SK-N-SH (cell line): ENCODE results near the gene OST4. TPM values are rescaled to one million over a fixed set of nuclear protein-coding genes. Genes with fewer than 3 reads are reported as not detected.

Source experiments
- CTCF ChIA-PET: fragments of 300-600, 350-600 bp; formaldehyde crosslinking; extraction: SDS; loops from one replicate; lab custom pipeline; 2021; lab: Yijun Ruan, JAX
- POLR2A ChIA-PET: fragments of 350-600 bp; sonication (Branson Sonifier 250); formaldehyde crosslinking; extraction: SDS; loops from one replicate; lab custom pipeline; 2020; ENCODE audit warnings: antibody characterized with exemption, inconsistent platforms; lab: Yijun Ruan, JAX
- DNase-seq: peaks from one replicate; pipeline ENCODE4 v3.0.0; 2012
- H2AFZ ChIP-seq: fragments of 200-600 bp; sonication (generic); 2 replicates; pipeline ENCODE4 v1.8.1; 2016; ENCODE audit warnings: antibody characterized with exemption, mild to moderate bottlenecking, low read depth
- H3F3A ChIP-seq: fragments of 200-600 bp; sonication (generic); replicated peaks from 2 replicates; pipeline ENCODE3; 2016; ENCODE audit warnings: antibody characterized with exemption, mild to moderate bottlenecking; ENCODE audit not compliant: insufficient read depth
- H3K27ac ChIP-seq, 2 experiments: fragments of 200-500 bp in 1 of 2; fragments of 200-600 bp in 1 of 2; sonication (Bioruptor generic) in 1 of 2; sonication (generic), shearing (Covaris generic) in 1 of 2; 2 replicates each; pipeline versions ENCODE4 v1.5.1 to v1.6.1; 2014 to 2016; ENCODE audit warnings: low read depth in 2 of 2, inconsistent platforms in 1 of 2, low read length in 1 of 2, mild to moderate bottlenecking in 1 of 2, mixed read lengths in 1 of 2
- H3K27me3 ChIP-seq: fragments of 200-600 bp; sonication (generic), shearing (Covaris generic); 2 replicates; pipeline ENCODE4 v1.6.1; 2016; ENCODE audit warnings: mixed run types; ENCODE audit not compliant: insufficient read depth
- H3K36me3 ChIP-seq, 2 experiments: fragments of 200-500 bp in 1 of 2; fragments of 200-600 bp in 1 of 2; sonication (Bioruptor generic) in 1 of 2; sonication (generic) in 1 of 2; replicated peaks in 1 of 2; 2 replicates each; pipeline versions ENCODE3 to v1.5.1; 2014 to 2016; ENCODE audit warnings: low read length in 1 of 2, mild to moderate bottlenecking in 1 of 2; ENCODE audit not compliant: insufficient read depth in 2 of 2, control insufficient read depth in 1 of 2
- H3K4me1 ChIP-seq, 2 experiments: fragments of 200-500 bp in 1 of 2; fragments of 200-600 bp in 1 of 2; sonication (Bioruptor generic) in 1 of 2; sonication (generic), shearing (Covaris generic) in 1 of 2; 2 replicates each; pipeline versions ENCODE4 v1.5.1 to v1.6.1; 2014 to 2016; ENCODE audit warnings: low read depth in 1 of 2, low read length in 1 of 2, mixed run types in 1 of 2; ENCODE audit not compliant: insufficient read depth in 2 of 2, control insufficient read depth in 1 of 2
- H3K4me2 ChIP-seq: fragments of 200-600 bp; sonication (generic), shearing (Covaris generic); 2 replicates; pipeline ENCODE4 v1.6.1; 2017; ENCODE audit warnings: mixed run types
- H3K4me3 ChIP-seq, 2 experiments: fragments of 200-500 bp in 1 of 2; fragments of 200-600 bp in 1 of 2; sonication (Bioruptor generic) in 1 of 2; sonication (generic), shearing (Covaris generic) in 1 of 2; 2 replicates each; pipeline versions ENCODE4 v1.5.1 to v1.8.1; 2014 to 2016; ENCODE audit warnings: low read depth in 2 of 2, inconsistent platforms in 1 of 2, low read length in 1 of 2, mild to moderate bottlenecking in 1 of 2, mixed read lengths in 1 of 2, moderate library complexity in 1 of 2
- H3K79me2 ChIP-seq: fragments of 200-600 bp; sonication (generic); 2 replicates; pipeline ENCODE4 v1.8.1; 2017; ENCODE audit warnings: mild to moderate bottlenecking; ENCODE audit not compliant: insufficient read depth
- H3K9ac ChIP-seq: fragments of 200-600 bp; sonication (generic); 2 replicates; pipeline ENCODE4 v1.6.1; 2017; ENCODE audit warnings: mixed run types
- H3K9me2 ChIP-seq: fragments of 200-600 bp; sonication (generic); 2 replicates; pipeline ENCODE4 v1.6.1; 2017; ENCODE audit warnings: mixed run types
- H3K9me3 ChIP-seq: fragments of 200-600 bp; sonication (generic); 2 replicates; pipeline ENCODE4 v1.6.1; 2017; ENCODE audit warnings: mixed run types, mild to moderate bottlenecking, moderate library complexity
- H4K20me1 ChIP-seq: fragments of 200-600 bp; sonication (generic); 2 replicates; pipeline ENCODE4 v1.6.1; 2017; ENCODE audit warnings: mild to moderate bottlenecking, mixed run types; ENCODE audit not compliant: insufficient read depth
- CHD2 ChIP-seq: fragments of 150-350 bp; IDR thresholded peaks from 2 replicates; pipeline ENCODE4 v1.6.1; 2018; ENCODE audit warnings: low read length; ENCODE audit not compliant: partially characterized antibody
- EZH2phosphoT487 ChIP-seq: fragments of 200-600 bp; sonication (generic); IDR thresholded peaks from 2 replicates; pipeline ENCODE4 v1.6.1; 2017; ENCODE audit warnings: low read depth, mixed run types, mild to moderate bottlenecking, antibody characterized with exemption, moderate library complexity, borderline replicate concordance
- FOXJ3 ChIP-seq: sonication (generic); formaldehyde crosslinking; IDR thresholded peaks from 2 replicates; pipeline ENCODE4 v1.5.1; 2020; ENCODE audit warnings: mild to moderate bottlenecking, missing genetic modification reagents
- MEF2A ChIP-seq: IDR thresholded peaks from 2 replicates; pipeline ENCODE4 v1.4.0; 2012; ENCODE audit warnings: low read depth, borderline replicate concordance
- MXI1 ChIP-seq: IDR thresholded peaks from 2 replicates; pipeline ENCODE4 v1.6.1; 2012; ENCODE audit warnings: mild to moderate bottlenecking, low read depth, low read length, improper control_type of control experiment
- NRF1 ChIP-seq: IDR thresholded peaks from 2 replicates; pipeline ENCODE4 v1.6.1; 2012; ENCODE audit warnings: low read depth, mild to moderate bottlenecking, low read length
- TAF1 ChIP-seq: IDR thresholded peaks from 2 replicates; pipeline ENCODE4 v1.6.1; 2012; ENCODE audit warnings: low read depth, mild to moderate bottlenecking, low read length, moderate library complexity, borderline replicate concordance
- TEAD4 ChIP-seq: IDR thresholded peaks from 2 replicates; pipeline ENCODE4 v1.4.0; 2012; ENCODE audit warnings: mild to moderate bottlenecking, borderline replicate concordance; ENCODE audit not compliant: insufficient read depth
- YY1 ChIP-seq: IDR thresholded peaks from 2 replicates; pipeline ENCODE4 v1.4.0; 2012; ENCODE audit warnings: low read depth, mild to moderate bottlenecking
- WGBS: methylation state at CpG from one replicate; pipeline ENCODE4 v1.1.6; 2017; ENCODE audit warnings: low lambda C conversion rate; 5-methylcytosine and 5-hydroxymethylcytosine counted together
- polyA plus RNA-seq, 3 experiments: library from polyadenylated mRNA; depleted of rRNA; stranded (reverse); fragments of >200 nt; gene quantifications; 2 replicates each; pipeline ENCODE4 v1.2.3, GENCODE V29; 2012
- TF ChIP-seq, protein P1 (sequence below): fragments of 150-350 bp; IDR thresholded peaks from 2 replicates; pipeline ENCODE4 v1.6.1; 2017; ENCODE audit warnings: antibody characterized with exemption, low read length, low read depth, borderline replicate concordance
- TF ChIP-seq, protein P2 (sequence below): IDR thresholded peaks from 2 replicates; pipeline ENCODE4 v1.6.1; 2012; ENCODE audit warnings: mild to moderate bottlenecking, low read depth, low read length, moderate library complexity
- TF ChIP-seq, protein P3 (sequence below): fragments of 150-350 bp; IDR thresholded peaks from 2 replicates; pipeline ENCODE4 v1.6.1; 2016; ENCODE audit warnings: mild to moderate bottlenecking, low read depth, low read length
- TF ChIP-seq, protein P4 (sequence below): IDR thresholded peaks from 2 replicates; pipeline ENCODE4 v1.4.0; 2012; ENCODE audit warnings: low read depth, borderline replicate concordance

Gene OST4
- polyA plus RNA-seq, 1 of the 3 experiments (the other 2 are of a cell fraction), result 1,851 TPM

DNA sequence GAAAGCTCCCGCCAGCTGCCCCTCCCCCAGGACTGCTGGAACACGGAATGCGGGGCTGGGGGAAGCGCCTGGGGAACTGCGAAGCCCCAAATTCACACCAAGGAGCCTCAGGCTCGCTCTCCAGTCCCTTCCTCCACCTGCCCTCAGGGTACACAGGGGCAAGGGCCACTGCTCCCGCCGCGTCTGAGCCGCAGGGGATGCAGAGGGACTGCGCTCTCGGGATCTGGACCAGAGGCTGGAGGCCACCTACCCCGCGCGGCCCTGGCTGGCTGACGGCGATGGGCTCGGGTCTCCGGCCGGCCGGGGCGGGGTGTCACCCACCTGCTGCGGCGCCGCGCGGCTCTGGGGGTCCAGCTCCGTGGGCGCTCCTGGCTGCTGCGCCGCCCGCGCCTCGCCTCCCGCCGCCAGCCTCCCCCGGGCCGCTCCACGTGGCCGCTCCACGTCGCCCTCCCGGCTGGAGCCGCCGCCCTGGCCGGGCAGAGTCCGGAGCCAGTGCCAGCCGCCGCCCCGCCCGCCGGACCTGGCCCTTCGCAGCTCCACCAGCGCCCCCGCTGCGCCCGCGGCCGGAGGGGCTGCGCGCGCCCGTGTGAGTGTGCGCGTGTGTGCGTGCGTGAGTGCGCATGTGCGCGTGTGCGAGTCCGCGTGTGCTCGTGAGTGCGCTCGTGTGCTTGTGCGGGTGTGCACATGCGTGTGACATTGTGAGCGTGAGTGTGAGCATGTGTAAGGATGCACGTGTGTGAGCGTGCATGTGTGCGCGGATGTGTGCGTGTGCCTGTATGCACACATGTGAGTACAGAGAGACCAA is 47.3 kb upstream of the OST4 start, which contains the start of gene CGREF1:
TSS of gene CGREF1 (minus strand) at position 604 of the 805 bp plus-strand sequence. CDS start 14,762 bp downstream, outside the sequence.
- H3K27me3 ChIP-seq, result no peaks in the 10 kb centered on the region
- no peaks in the 10 kb centered on the region for H4K20me1 ChIP-seq
- H2AFZ ChIP-seq, result peak within 1 kb of the TSS; percentile 59; the same call in 1 of the 2 replicates
- peak within 1 kb of the TSS; percentile 60 to 70 for H3K4me3 ChIP-seq
- H3K79me2 ChIP-seq, result no peaks in the 10 kb centered on the region
- H3K9me2 ChIP-seq, result no peaks in the 10 kb centered on the region
- no peaks in the 10 kb centered on the region for H3K9me3 ChIP-seq
- peak within 1 kb of the TSS in 1 of 2 experiments; percentile 48; a peak in 1 of 4 replicates for H3K27ac ChIP-seq
- ChIA-PET CTCF (interaction anchor here (0.6 to 3.6 kb wide), 9 partner anchors 10 to 161 kb away, joined by 3 to 13 read pairs (median 4); no protein-coding TSS in a partner anchor), POLR2A (interaction anchor here (0.5 to 0.9 kb wide), 6 partner anchors 13 to 1086 kb away, joined by 3 to 5 read pairs (median 3); no protein-coding TSS in a partner anchor)
- WGBS, result 10% methylated on average over 46 of the region's 84 CpGs
- H3K36me3 ChIP-seq, result no peaks in the 10 kb centered on the region
- H3K9ac ChIP-seq, result no peak within 1 kb of the TSS
- peaks cover 3% of the 10 kb centered on the region for H3F3A ChIP-seq
- peak within 1 kb of the TSS; percentile 80 for H3K4me2 ChIP-seq
- peaks cover 0 to 15% of the 10 kb centered on the region in 2 experiments; a peak in 1 of 4 replicates for H3K4me1 ChIP-seq
- TF ChIP-seq, protein P1, sequence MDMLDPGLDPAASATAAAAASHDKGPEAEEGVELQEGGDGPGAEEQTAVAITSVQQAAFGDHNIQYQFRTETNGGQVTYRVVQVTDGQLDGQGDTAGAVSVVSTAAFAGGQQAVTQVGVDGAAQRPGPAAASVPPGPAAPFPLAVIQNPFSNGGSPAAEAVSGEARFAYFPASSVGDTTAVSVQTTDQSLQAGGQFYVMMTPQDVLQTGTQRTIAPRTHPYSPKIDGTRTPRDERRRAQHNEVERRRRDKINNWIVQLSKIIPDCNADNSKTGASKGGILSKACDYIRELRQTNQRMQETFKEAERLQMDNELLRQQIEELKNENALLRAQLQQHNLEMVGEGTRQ, result no peak
- TF ChIP-seq CHD2 (peak; percentile 45), MXI1 (peak; percentile 91; the same call in 1 of the 2 replicates), EZH2phosphoT487 (no peak), TEAD4 (no peak), NRF1 (peak; percentile 76)
- TF ChIP-seq, protein P2, sequence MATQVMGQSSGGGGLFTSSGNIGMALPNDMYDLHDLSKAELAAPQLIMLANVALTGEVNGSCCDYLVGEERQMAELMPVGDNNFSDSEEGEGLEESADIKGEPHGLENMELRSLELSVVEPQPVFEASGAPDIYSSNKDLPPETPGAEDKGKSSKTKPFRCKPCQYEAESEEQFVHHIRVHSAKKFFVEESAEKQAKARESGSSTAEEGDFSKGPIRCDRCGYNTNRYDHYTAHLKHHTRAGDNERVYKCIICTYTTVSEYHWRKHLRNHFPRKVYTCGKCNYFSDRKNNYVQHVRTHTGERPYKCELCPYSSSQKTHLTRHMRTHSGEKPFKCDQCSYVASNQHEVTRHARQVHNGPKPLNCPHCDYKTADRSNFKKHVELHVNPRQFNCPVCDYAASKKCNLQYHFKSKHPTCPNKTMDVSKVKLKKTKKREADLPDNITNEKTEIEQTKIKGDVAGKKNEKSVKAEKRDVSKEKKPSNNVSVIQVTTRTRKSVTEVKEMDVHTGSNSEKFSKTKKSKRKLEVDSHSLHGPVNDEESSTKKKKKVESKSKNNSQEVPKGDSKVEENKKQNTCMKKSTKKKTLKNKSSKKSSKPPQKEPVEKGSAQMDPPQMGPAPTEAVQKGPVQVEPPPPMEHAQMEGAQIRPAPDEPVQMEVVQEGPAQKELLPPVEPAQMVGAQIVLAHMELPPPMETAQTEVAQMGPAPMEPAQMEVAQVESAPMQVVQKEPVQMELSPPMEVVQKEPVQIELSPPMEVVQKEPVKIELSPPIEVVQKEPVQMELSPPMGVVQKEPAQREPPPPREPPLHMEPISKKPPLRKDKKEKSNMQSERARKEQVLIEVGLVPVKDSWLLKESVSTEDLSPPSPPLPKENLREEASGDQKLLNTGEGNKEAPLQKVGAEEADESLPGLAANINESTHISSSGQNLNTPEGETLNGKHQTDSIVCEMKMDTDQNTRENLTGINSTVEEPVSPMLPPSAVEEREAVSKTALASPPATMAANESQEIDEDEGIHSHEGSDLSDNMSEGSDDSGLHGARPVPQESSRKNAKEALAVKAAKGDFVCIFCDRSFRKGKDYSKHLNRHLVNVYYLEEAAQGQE, result no peak
- peak; percentile 95 for DNase-seq

DNA sequence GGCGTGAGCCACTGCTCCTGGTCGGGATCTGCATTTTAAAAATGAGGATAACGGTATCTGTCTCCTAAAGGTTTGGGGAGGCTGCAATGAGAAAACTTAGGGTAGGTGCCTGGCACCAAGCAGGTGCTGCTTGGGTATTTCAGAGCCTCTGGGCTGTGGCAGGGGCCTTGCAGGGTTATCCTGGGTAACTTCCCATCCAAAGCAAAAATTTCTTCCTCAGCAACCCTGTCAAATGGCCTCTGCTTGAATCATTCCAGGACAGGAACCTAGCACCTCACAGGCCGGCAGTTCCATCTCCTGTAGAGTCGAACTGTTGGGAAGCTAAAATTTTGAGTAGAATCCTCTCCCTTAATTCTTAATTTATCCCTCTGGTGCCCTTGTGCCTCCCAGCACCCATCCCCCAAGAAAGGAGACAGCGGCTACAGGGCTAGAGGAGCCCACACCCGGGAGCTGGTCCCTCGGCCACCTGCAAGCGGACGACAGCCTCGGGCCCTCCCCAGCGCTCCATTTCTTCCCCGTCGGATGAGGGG is 46.6 kb upstream of the OST4 start:
- H3K4me3 ChIP-seq, result peak overlapping the region; percentile 60 to 70
- TF ChIP-seq, protein P3, sequence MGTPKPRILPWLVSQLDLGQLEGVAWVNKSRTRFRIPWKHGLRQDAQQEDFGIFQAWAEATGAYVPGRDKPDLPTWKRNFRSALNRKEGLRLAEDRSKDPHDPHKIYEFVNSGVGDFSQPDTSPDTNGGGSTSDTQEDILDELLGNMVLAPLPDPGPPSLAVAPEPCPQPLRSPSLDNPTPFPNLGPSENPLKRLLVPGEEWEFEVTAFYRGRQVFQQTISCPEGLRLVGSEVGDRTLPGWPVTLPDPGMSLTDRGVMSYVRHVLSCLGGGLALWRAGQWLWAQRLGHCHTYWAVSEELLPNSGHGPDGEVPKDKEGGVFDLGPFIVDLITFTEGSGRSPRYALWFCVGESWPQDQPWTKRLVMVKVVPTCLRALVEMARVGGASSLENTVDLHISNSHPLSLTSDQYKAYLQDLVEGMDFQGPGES, result no peak
- TF ChIP-seq, protein P4, sequence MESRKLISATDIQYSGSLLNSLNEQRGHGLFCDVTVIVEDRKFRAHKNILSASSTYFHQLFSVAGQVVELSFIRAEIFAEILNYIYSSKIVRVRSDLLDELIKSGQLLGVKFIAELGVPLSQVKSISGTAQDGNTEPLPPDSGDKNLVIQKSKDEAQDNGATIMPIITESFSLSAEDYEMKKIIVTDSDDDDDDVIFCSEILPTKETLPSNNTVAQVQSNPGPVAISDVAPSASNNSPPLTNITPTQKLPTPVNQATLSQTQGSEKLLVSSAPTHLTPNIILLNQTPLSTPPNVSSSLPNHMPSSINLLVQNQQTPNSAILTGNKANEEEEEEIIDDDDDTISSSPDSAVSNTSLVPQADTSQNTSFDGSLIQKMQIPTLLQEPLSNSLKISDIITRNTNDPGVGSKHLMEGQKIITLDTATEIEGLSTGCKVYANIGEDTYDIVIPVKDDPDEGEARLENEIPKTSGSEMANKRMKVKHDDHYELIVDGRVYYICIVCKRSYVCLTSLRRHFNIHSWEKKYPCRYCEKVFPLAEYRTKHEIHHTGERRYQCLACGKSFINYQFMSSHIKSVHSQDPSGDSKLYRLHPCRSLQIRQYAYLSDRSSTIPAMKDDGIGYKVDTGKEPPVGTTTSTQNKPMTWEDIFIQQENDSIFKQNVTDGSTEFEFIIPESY, result no peak
- TF ChIP-seq MEF2A (no peak), YY1 (no peak), TAF1 (no peak), FOXJ3 (CRISPR knock-in tag) (no peak), CHD2 (no peak)
- TF ChIP-seq, protein P1, result no peak

More for the DNA sequence above, 46.6 kb upstream of the OST4 start:
- POLR2A ChIA-PET, result interaction anchor here (0.5 to 0.9 kb wide), 5 partner anchors 13 to 1085 kb away, joined by 3 read pairs; no protein-coding TSS in a partner anchor
- Histone ChIP-seq H3K36me3 (no peaks in the 10 kb centered on the region), H3F3A (peaks cover 3% of the 10 kb centered on the region), H3K27me3 (no peaks in the 10 kb centered on the region), H3K4me1 (peaks cover 0 to 12% of the 10 kb centered on the region in 2 experiments; a peak in 1 of 4 replicates), H3K4me2 (peak overlapping the region; percentile 80), H3K27ac (peak overlapping the region in 1 of 2 experiments; percentile 48; a peak in 1 of 4 replicates), H4K20me1 (no peaks in the 10 kb centered on the region), H3K9me3 (no peaks in the 10 kb centered on the region), H3K9ac (no peak overlapping the region), H3K9me2 (no peaks in the 10 kb centered on the region), H2AFZ (peak overlapping the region; percentile 59; the same call in 1 of the 2 replicates), H3K79me2 (no peaks in the 10 kb centered on the region)
- 43% methylated on average over 14 of the region's 14 CpGs for WGBS
- CTCF ChIA-PET, result interaction anchor here (0.8 to 3.6 kb wide), 8 partner anchors 16 to 162 kb away, joined by 3 to 13 read pairs (median 4); no protein-coding TSS in a partner anchor
- peak; percentile 52 for DNase-seq
